Testis (tissue), 2 donors: Measurements from ENCODE around the gene PKIG.

Source experiments
- POLR2A ChIP-seq: fragments of 450-650 bp; IDR thresholded peaks from one replicate; pipeline ENCODE4 v1.6.1; 2017; ENCODE audit warnings: antibody characterized with exemption, mild to moderate bottlenecking, moderate library complexity
- TF ChIP-seq, protein P1 (sequence below), 3 experiments: fragments of 450-650 bp in 2 of 3; fragments of 200-600 bp in 1 of 3; sonication (generic) in 1 of 3; IDR thresholded peaks; one replicate each; pipeline ENCODE4 v1.5.1; 2016 to 2019; ENCODE audit warnings: antibody characterized with exemption in 3 of 3, mild to moderate bottlenecking in 2 of 3, moderate library complexity in 1 of 3

DNA sequence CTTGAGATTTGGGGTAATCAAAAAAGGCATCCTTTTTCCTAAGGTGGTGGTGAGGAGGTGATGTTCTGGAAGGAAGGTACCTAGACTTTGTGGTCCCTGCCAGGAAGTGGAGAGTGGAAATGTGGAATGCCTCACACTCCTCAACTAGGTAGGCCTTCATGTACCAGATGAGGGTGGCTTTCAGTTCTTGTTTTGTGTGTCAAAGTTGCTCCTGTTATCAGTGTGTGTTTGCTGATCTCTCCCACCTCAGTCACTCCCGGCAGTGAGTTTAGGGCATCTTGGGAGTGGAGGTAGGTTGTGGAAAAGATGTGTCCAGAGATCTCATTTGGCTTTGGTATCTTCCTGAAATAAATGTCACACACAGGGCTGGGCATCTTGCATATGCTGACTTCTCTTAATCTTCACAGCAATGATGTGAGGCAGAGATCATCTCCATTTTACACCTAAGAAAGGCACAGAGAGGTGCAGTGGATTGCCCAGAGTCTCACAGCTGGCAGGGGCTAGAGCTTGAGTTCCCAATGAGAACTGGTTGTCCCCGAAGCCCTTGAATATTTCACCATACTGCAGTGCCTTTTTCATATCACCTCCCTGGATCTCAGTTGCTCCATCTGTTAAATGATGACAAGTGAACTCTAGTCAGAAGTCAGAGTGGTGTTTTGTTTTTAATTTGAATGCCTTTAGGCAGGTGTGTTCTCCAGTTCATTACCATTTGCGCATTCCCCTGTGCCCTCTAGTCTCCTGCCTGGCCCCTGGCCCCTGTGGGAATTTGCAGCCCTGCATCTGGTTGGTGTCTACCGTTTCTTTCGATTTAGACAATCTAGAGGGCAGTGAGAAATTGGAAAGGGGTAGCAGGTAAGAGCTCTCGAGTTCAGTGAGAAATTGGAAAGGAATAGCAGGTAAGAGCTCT lies 2.9 kb downstream of the PKIG start:
- TF ChIP-seq, protein P1, sequence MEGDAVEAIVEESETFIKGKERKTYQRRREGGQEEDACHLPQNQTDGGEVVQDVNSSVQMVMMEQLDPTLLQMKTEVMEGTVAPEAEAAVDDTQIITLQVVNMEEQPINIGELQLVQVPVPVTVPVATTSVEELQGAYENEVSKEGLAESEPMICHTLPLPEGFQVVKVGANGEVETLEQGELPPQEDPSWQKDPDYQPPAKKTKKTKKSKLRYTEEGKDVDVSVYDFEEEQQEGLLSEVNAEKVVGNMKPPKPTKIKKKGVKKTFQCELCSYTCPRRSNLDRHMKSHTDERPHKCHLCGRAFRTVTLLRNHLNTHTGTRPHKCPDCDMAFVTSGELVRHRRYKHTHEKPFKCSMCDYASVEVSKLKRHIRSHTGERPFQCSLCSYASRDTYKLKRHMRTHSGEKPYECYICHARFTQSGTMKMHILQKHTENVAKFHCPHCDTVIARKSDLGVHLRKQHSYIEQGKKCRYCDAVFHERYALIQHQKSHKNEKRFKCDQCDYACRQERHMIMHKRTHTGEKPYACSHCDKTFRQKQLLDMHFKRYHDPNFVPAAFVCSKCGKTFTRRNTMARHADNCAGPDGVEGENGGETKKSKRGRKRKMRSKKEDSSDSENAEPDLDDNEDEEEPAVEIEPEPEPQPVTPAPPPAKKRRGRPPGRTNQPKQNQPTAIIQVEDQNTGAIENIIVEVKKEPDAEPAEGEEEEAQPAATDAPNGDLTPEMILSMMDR (IDR thresholded peaks at IDR 0.05): no peak
- no peak for TF ChIP-seq POLR2A
